K562 (cell line): ENCODE measurements around the gene CD34. TPM values are rescaled to one million over a fixed set of nuclear protein-coding genes. Genes with fewer than 3 reads are reported as not detected.
A peak's percentile ranks its signal among the peaks of the same experiment; 100 is the strongest.

ENCODE experiments used
- ATAC-seq: fragments of 200-7000 bp; cut with Tn5 transposase; 3 replicates; pipeline ENCODE4 v1.9.1; 2020; ENCODE audit warnings: moderate library complexity
- BruUV-seq: library from RNA; stranded (reverse); fragments of 400-500 nt; replicated peaks from 2 replicates; lab custom pipeline; 2021; lab: Mats Ljungman, UMichigan
- CTCF ChIA-PET: fragments of 300-600 bp; formaldehyde crosslinking; extraction: SDS; loops from one replicate; lab custom pipeline; 2021; ENCODE audit warnings: low intra/inter-chr PET ratio; lab: Yijun Ruan, JAX
- POLR2A ChIA-PET: fragments of 300-600, 350-650 bp; sonication (Branson Sonifier 250); formaldehyde crosslinking; extraction: SDS; loops from one replicate; lab custom pipeline; 2021; ENCODE audit warnings: antibody characterized with exemption, inconsistent platforms; lab: Yijun Ruan, JAX
- DNase-seq, 4 experiments: peaks; one replicate each; pipeline versions ENCODE4 v3.0.0 to v3.0.0-alpha.2; 2011 to 2018; ENCODE audit warnings: low spot score in 3 of 4, mixed read lengths in 3 of 4; ENCODE audit errors: extremely low read depth in 1 of 4
- FAIRE-seq: peaks from 2 replicates; lab custom pipeline; 2011; peaks lifted over from hg19 to GRCh38; lab: Jason Lieb, UNC
- H2AFZ ChIP-seq: 2 replicates; pipeline ENCODE4 v1.6.0; 2011; ENCODE audit warnings: low read depth, low read length, control low read depth, inconsistent platforms
- H3K27ac ChIP-seq: fragments of 200-600 bp; 3 replicates; pipeline ENCODE4 v1.8.0; 2011; ENCODE audit warnings: low read depth, mild to moderate bottlenecking, control low read depth, inconsistent platforms, low read length, moderate library complexity, mixed read lengths; ENCODE audit errors: extremely low read depth
- H3K27me3 ChIP-seq, 2 experiments: fragments of 300-600 bp in 1 of 2; 2 replicates in 1 of 2; 3 replicates in 1 of 2; pipeline versions ENCODE4 v1.6.0 to v1.8.0; 2011; ENCODE audit warnings: inconsistent platforms in 2 of 2, low read length in 2 of 2, mild to moderate bottlenecking in 1 of 2, mixed read lengths in 1 of 2, moderate library complexity in 1 of 2; ENCODE audit not compliant: control insufficient read depth in 2 of 2, insufficient read depth in 2 of 2
- H3K36me3 ChIP-seq: fragments of 300-600 bp; 3 replicates; pipeline ENCODE4 v1.8.0; 2011; ENCODE audit warnings: mild to moderate bottlenecking, low read length, inconsistent platforms; ENCODE audit not compliant: control insufficient read depth, insufficient read depth
- H3K4me1 ChIP-seq, 2 experiments: fragments of 200-600 bp in 1 of 2; replicated peaks in 1 of 2; 2 replicates in 1 of 2; 3 replicates in 1 of 2; pipeline versions ENCODE4 v1.5.1 to v1.8.0; 2011; ENCODE audit warnings: inconsistent platforms in 2 of 2, low read length in 2 of 2, mild to moderate bottlenecking in 1 of 2, mixed read lengths in 1 of 2, moderate library complexity in 1 of 2; ENCODE audit not compliant: control insufficient read depth in 2 of 2, insufficient read depth in 2 of 2
- H3K4me2 ChIP-seq: 2 replicates; pipeline ENCODE4 v1.6.1; 2011; ENCODE audit warnings: low read length, control low read depth, inconsistent platforms, mixed read lengths; ENCODE audit not compliant: insufficient read depth
- H3K4me3 ChIP-seq: fragments of 200-600 bp; sonication (generic), shearing (Covaris generic); 2 replicates; pipeline ENCODE4 v1.5.1; 2016; ENCODE audit warnings: control low read depth, inconsistent platforms
- H3K79me2 ChIP-seq: fragments of 200-600 bp; 3 replicates; pipeline ENCODE4 v1.8.0; 2011; ENCODE audit warnings: low read length, inconsistent platforms; ENCODE audit not compliant: control insufficient read depth, insufficient read depth
- H3K9ac ChIP-seq, 2 experiments: 2 replicates each; pipeline versions ENCODE4 v1.6.0 to v1.6.1; 2011; ENCODE audit warnings: low read depth in 2 of 2, low read length in 2 of 2, control low read depth in 1 of 2, inconsistent platforms in 1 of 2, mild to moderate bottlenecking in 1 of 2, mixed read lengths in 1 of 2; ENCODE audit not compliant: insufficient read depth in 1 of 2
- H3K9me1 ChIP-seq: one replicate; pipeline ENCODE4 v1.6.0; 2011; ENCODE audit warnings: inconsistent platforms, mild to moderate bottlenecking, low read length, moderate library complexity; ENCODE audit not compliant: control insufficient read depth, insufficient read depth
- H3K9me3 ChIP-seq: replicated peaks from 2 replicates; pipeline ENCODE4 v1.5.1; 2011; ENCODE audit warnings: low read depth, low read length, inconsistent platforms; ENCODE audit not compliant: control insufficient read depth, insufficient read depth
- H4K20me1 ChIP-seq: replicated peaks from 2 replicates; pipeline ENCODE4 v1.6.1; 2011; ENCODE audit warnings: low read length, inconsistent platforms, mixed read lengths; ENCODE audit not compliant: control insufficient read depth, insufficient read depth
- ARID3B ChIP-seq: fragments of 250-450 bp; sonication (Bioruptor Pico); IDR thresholded peaks from 2 replicates; pipeline ENCODE4 v1.4.0; 2020; ENCODE audit warnings: borderline replicate concordance
- POLR2AphosphoS5 ChIP-seq: IDR thresholded peaks from 2 replicates; pipeline ENCODE4 v1.6.1; 2011; ENCODE audit warnings: mild to moderate bottlenecking, low read depth, low read length, moderate library complexity; ENCODE audit not compliant: control insufficient read depth, insufficient read depth
- TFE3 ChIP-seq: fragments of 450-650 bp; formaldehyde crosslinking; IDR thresholded peaks from 2 replicates; pipeline ENCODE4 v1.4.0; 2020; ENCODE audit warnings: mild to moderate bottlenecking, mixed read lengths
- WGBS: fragments of 100-300 bp; shearing (Covaris generic); methylation state at CpG from one replicate; pipeline ENCODE4 v1.1.6; 2016; ENCODE audit warnings: low coverage, mixed read lengths; ENCODE audit not compliant: insufficient coverage; ENCODE audit errors: missing lambda C conversion rate; 5-methylcytosine and 5-hydroxymethylcytosine counted together
- in situ Hi-C: fragments of 300-500 bp; cut with MboI; formaldehyde crosslinking; loops from 4 replicates; pipeline ENCODE4 v1.15.0; 2018; ENCODE audit warnings: inconsistent platforms, mixed read lengths
- intact Hi-C: fragments of 100-400 bp; cut with micrococcal nuclease; formaldehyde crosslinking; loops from 2 replicates; pipeline ENCODE4 v1.14.2; 2022
- polyA plus RNA-seq, 8 experiments: library from polyadenylated mRNA; depleted of rRNA in 4 of 8; stranded (reverse) in 5 of 8; unstranded in 3 of 8; fragments of >200 nt; fragmentation: Nextera tagmentation in 2 of 8; fragmentation: Illumina TruSeq in 1 of 8; extraction: Ambion mirVana in 2 of 8; extraction: Trizol in 1 of 8; gene quantifications; 2 replicates each; pipeline versions ENCODE4 v1.2.1 to v1.2.3, GENCODE V29; 2011 to 2014; ENCODE audit warnings: inconsistent platforms in 1 of 8, missing spikeins in 1 of 8
- total RNA-seq, 7 experiments: library from RNA; depleted of rRNA in 6 of 7; stranded (reverse); fragments of >200 nt in 6 of 7; fragmentation: Illumina TruSeq in 2 of 7; extraction: Trizol in 2 of 7; gene quantifications; 2 replicates each; pipeline versions ENCODE4 v1.2.1 to v1.2.3, GENCODE V29; 2011 to 2021; ENCODE audit warnings: low replicate concordance in 1 of 7
- TF ChIP-seq, protein P1 (sequence below): sonication (generic); formaldehyde crosslinking; IDR thresholded peaks from 2 replicates; pipeline ENCODE4 v1.8.1; 2022; ENCODE audit warnings: missing genetic modification reagents
- TF ChIP-seq, protein P2 (sequence below): sonication (generic); formaldehyde crosslinking; IDR thresholded peaks from 2 replicates; pipeline ENCODE4 v1.8.1; 2023; ENCODE audit warnings: mild to moderate bottlenecking, missing genetic modification reagents
- TF ChIP-seq, protein P3 (sequence below), 2 experiments: IDR thresholded peaks in 1 of 2; conservative IDR thresholded peaks in 1 of 2; 2 replicates each; pipeline ENCODE4 v1.6.1; 2016; ENCODE audit warnings: low read depth in 2 of 2, mild to moderate bottlenecking in 1 of 2, missing compliant biosample characterization in 1 of 2, missing genetic modification characterization in 1 of 2, moderate library complexity in 1 of 2

Gene CD34
- total and polyA plus RNA-seq, 9 of the 15 experiments (the other 6 are each of a cell fraction or from before 2014, with no cell fraction given): not detected

DNA sequence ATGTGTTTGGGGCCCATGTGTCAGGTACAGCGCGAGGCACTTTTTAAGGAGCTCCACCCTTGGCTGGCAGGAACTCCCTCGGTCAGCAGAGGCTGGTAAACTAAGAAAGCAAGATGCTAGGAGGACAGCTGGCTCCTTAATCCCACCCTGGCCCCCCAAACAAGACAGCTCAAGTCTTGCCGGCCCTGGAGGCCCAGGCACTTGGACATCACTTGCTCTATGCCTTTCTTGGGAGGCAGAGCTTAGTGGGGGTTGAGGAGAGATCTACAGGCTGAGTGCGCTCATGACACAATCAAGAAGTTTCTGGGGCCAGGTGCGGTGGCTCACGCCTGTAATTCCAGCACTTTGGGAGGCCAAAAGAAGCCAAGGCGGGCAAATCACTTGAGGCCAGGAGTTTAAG lies 78.1 kb downstream of the CD34 start (continued):
- TF ChIP-seq, protein P1, sequence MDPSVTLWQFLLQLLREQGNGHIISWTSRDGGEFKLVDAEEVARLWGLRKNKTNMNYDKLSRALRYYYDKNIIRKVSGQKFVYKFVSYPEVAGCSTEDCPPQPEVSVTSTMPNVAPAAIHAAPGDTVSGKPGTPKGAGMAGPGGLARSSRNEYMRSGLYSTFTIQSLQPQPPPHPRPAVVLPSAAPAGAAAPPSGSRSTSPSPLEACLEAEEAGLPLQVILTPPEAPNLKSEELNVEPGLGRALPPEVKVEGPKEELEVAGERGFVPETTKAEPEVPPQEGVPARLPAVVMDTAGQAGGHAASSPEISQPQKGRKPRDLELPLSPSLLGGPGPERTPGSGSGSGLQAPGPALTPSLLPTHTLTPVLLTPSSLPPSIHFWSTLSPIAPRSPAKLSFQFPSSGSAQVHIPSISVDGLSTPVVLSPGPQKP: no peak
- no peak for TF ChIP-seq ARID3B (CRISPR knock-in tag)

DNA sequence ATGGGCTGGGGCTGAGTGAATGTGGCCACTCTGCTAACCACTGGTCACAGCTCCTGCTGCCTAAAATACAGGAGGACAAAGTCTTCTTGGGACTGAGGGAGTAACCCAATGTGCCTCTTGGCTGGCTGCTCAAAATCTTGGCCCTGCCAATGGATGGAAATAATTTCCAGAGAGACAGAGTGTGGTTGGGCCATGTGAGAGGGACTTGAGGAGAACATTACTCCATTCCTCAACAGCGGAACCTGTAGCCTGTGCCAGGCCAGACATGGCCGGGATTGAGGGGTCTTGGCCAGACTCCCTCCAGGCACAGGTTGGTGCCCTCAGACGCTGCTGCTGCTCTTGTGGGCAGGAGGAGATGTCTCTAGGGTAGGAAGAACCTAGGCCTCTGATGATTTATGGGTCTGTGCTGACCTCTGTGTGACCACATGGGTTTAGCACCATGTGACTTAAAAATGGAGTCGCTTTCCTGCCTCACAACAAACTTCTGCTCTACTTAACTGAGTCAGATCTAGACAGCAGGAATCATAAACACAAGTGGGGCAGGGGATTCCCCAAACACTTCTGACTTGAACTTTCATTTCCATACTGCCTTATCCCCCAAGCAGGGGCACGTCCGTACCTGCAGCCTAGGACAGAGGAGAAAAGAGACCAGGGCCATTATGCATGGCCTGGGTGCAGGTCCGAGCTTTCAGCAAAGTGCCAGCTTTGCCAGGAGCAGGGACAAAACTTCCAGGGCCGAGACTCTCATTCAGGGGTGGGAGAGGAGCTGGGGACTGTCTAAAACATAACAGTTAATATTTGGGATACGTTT lies 79.2 kb downstream of the CD34 start:
- intact Hi-C loops (no loop called here), in situ Hi-C loops (no loop called here)
- Histone ChIP-seq H3K4me1 (peaks cover 29 to 59% of the 10 kb centered on the region in 2 experiments), H2AFZ (peak overlapping the region; percentile 9; the same call in 1 of the 2 replicates), H3K27me3 (no peaks in the 10 kb centered on the region), H3K9me3 (no peaks in the 10 kb centered on the region), H3K4me2 (no peak overlapping the region), H3K36me3 (no peaks in the 10 kb centered on the region), H3K4me3 (no peak overlapping the region), H3K9me1 (no peaks in the 10 kb centered on the region), H3K27ac (peak overlapping the region; percentile 28; the same call in 1 of the 3 replicates), H4K20me1 (no peaks in the 10 kb centered on the region), H3K79me2 (peaks cover 7% of the 10 kb centered on the region), H3K9ac (peak overlapping the region in 1 of 2 experiments; percentile 3; a peak in 1 of 4 replicates)
- peak; percentile 6 for FAIRE-seq
- peak in 1 of 4 experiments; percentile 51 for DNase-seq
- CTCF ChIA-PET: no interaction called here
- no TSS peak for BruUV-seq
- 0 out of 3 replicates have a peak, but pooled peaks have one; percentile 6 for ATAC-seq
- POLR2A ChIA-PET: interaction anchor here (0.6 to 2.5 kb wide), 6 partner anchors 9 to 33 kb away, joined by 3 to 12 read pairs (median 4); no protein-coding TSS in a partner anchor
- WGBS: 55% methylated on average over 9 of the region's 9 CpGs
- TF ChIP-seq, protein P2, sequence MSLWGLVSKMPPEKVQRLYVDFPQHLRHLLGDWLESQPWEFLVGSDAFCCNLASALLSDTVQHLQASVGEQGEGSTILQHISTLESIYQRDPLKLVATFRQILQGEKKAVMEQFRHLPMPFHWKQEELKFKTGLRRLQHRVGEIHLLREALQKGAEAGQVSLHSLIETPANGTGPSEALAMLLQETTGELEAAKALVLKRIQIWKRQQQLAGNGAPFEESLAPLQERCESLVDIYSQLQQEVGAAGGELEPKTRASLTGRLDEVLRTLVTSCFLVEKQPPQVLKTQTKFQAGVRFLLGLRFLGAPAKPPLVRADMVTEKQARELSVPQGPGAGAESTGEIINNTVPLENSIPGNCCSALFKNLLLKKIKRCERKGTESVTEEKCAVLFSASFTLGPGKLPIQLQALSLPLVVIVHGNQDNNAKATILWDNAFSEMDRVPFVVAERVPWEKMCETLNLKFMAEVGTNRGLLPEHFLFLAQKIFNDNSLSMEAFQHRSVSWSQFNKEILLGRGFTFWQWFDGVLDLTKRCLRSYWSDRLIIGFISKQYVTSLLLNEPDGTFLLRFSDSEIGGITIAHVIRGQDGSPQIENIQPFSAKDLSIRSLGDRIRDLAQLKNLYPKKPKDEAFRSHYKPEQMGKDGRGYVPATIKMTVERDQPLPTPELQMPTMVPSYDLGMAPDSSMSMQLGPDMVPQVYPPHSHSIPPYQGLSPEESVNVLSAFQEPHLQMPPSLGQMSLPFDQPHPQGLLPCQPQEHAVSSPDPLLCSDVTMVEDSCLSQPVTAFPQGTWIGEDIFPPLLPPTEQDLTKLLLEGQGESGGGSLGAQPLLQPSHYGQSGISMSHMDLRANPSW (CRISPR knock-in tag): no peak
- TF ChIP-seq TFE3 (CRISPR knock-in tag) (peak; percentile 34; the same call in 1 of the 2 replicates), POLR2AphosphoS5 (no peak)
- TF ChIP-seq, protein P3, sequence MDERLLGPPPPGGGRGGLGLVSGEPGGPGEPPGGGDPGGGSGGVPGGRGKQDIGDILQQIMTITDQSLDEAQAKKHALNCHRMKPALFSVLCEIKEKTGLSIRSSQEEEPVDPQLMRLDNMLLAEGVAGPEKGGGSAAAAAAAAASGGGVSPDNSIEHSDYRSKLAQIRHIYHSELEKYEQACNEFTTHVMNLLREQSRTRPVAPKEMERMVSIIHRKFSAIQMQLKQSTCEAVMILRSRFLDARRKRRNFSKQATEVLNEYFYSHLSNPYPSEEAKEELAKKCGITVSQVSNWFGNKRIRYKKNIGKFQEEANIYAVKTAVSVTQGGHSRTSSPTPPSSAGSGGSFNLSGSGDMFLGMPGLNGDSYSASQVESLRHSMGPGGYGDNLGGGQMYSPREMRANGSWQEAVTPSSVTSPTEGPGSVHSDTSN (CRISPR knock-in tag; IDR thresholded peaks at IDR 0.05; ENCODE audit: low read depth): no peak
- TF ChIP-seq, protein P3 (tag; conservative IDR thresholded peaks at IDR 0.05; ENCODE audit: low read depth): peak; percentile 91
